ENCODE data around the gene TMEM218.

Gene TMEM218

GRCh38 chr11:125053167-125053566 lies 58.3 kb downstream of the TMEM218 start:
- DNase-seq (ENCODE audit: extremely low read depth, insufficient read length), result no peak
- H3K27me3 ChIP-seq (replicated peaks; ENCODE audit: control insufficient read depth, insufficient read depth, low read length), result no peaks in the 10 kb centered on the region
- TF ChIP-seq CTCF (IDR thresholded peaks at IDR 0.05; ENCODE audit: insufficient read depth, low read length, poor library complexity, severe bottlenecking), result no peak
- no peak overlapping the region for H3K4me3 ChIP-seq (replicated peaks; ENCODE audit: low read depth, low read length)
- no peaks in the 10 kb centered on the region for H3K36me3 ChIP-seq (ENCODE audit: control insufficient read depth, insufficient read depth, low read length)

GRCh38 chr11:125052047-125052446 lies 59.4 kb downstream of the TMEM218 start:
- Histone ChIP-seq H3K36me3 (ENCODE audit: control insufficient read depth, insufficient read depth, low read length) (no peaks in the 10 kb centered on the region), H3K27me3 (replicated peaks; ENCODE audit: control insufficient read depth, insufficient read depth, low read length) (no peaks in the 10 kb centered on the region), H3K4me3 (replicated peaks; ENCODE audit: low read depth, low read length) (no peak overlapping the region)
- TF ChIP-seq CTCF (IDR thresholded peaks at IDR 0.05; ENCODE audit: insufficient read depth, low read length, poor library complexity, severe bottlenecking), result no peak
- DNase-seq (ENCODE audit: extremely low read depth, insufficient read length), result no peak

- DNase-seq (ENCODE audit: extremely low read depth, insufficient read length), result no peak
- Histone ChIP-seq H3K4me3 (replicated peaks; ENCODE audit: low read depth, low read length) (no peak overlapping the region), H3K27me3 (replicated peaks; ENCODE audit: control insufficient read depth, insufficient read depth, low read length) (no peaks in the 10 kb centered on the region), H3K36me3 (ENCODE audit: control insufficient read depth, insufficient read depth, low read length) (no peaks in the 10 kb centered on the region)
- no peak for TF ChIP-seq CTCF (IDR thresholded peaks at IDR 0.05; ENCODE audit: insufficient read depth, low read length, poor library complexity, severe bottlenecking)
These were observed 62.1 kb downstream of the TMEM218 start for GRCh38 chr11:125049164-125049792.

Measured in GM06990 (cell line).